ENCODE data around the gene SPOCD1.
"Not testable (repeated sequence)": the region's sequence is repeated elsewhere in the genome, so short reads cannot be mapped to it uniquely, and the experiment has no call there.

GRCh38 chr1:31816501-31816900 lies 679 bp upstream of the SPOCD1 start:
- TF ChIP-seq CTCF (IDR thresholded peaks at IDR 0.05); EP300 (IDR thresholded peaks at IDR 0.05; ENCODE audit: low read depth): not testable (repeated sequence)

Data from transverse colon (tissue), 3 donors.